HepG2 (cell line): ENCODE measurements around the gene GFOD1. TPM values are rescaled to one million over a fixed set of nuclear protein-coding genes. Genes with fewer than 3 reads are reported as not detected.

ENCODE experiments used
- ATAC-seq: fragments of 200-7000 bp; cut with Tn5 transposase; 3 replicates; pipeline ENCODE4 v1.9.1; 2020; ENCODE audit warnings: mild to moderate bottlenecking, moderate library complexity
- BruUV-seq: library from RNA; stranded (reverse); fragments of 400-500 nt; replicated peaks from 2 replicates; lab custom pipeline; 2021; lab: Mats Ljungman, UMichigan
- CTCF ChIA-PET: fragments of 300-600 bp; formaldehyde crosslinking; extraction: SDS; loops from one replicate; lab custom pipeline; 2021; ENCODE audit warnings: low total read pairs, inconsistent platforms, low intra/inter-chr PET ratio; lab: Yijun Ruan, JAX
- POLR2A ChIA-PET: fragments of 350-600 bp; sonication (Branson Sonifier 250); formaldehyde crosslinking; loops from one replicate; lab custom pipeline; 2020; ENCODE audit warnings: antibody characterized with exemption, inconsistent platforms; lab: Yijun Ruan, JAX
- DNase-seq: peaks from one replicate; pipeline ENCODE4 v3.0.0-alpha.2; 2015; ENCODE audit warnings: low spot score
- FAIRE-seq: peaks from 3 replicates; lab custom pipeline; 2011; peaks lifted over from hg19 to GRCh38; lab: Jason Lieb, UNC
- H2AFZ ChIP-seq: one replicate; pipeline ENCODE4 v1.6.1; 2011; ENCODE audit warnings: low read length, inconsistent platforms
- H3K27ac ChIP-seq: fragments of 300-600 bp; 3 replicates; pipeline ENCODE4 v1.8.0; 2011; ENCODE audit warnings: mixed run types, mild to moderate bottlenecking, mixed read lengths, low read length, inconsistent platforms; ENCODE audit not compliant: insufficient read depth; ENCODE audit errors: extremely low read length
- H3K27me3 ChIP-seq, 2 experiments: fragments of 200-600 bp in 1 of 2; 2 replicates in 1 of 2; 3 replicates in 1 of 2; pipeline versions ENCODE4 v1.6.0 to v1.8.0; 2011; ENCODE audit warnings: low read length in 2 of 2, mild to moderate bottlenecking in 2 of 2, moderate library complexity in 2 of 2, inconsistent platforms in 1 of 2; ENCODE audit not compliant: insufficient read depth in 2 of 2, control insufficient read depth in 1 of 2
- H3K36me3 ChIP-seq, 2 experiments: fragments of 200-600 bp in 1 of 2; replicated peaks in 1 of 2; 2 replicates in 1 of 2; 3 replicates in 1 of 2; pipeline versions ENCODE4 v1.5.1 to v1.8.0; 2011; ENCODE audit warnings: low read length in 2 of 2, inconsistent platforms in 1 of 2; ENCODE audit not compliant: insufficient read depth in 2 of 2, control insufficient read depth in 1 of 2
- H3K4me1 ChIP-seq: 2 replicates; pipeline ENCODE4 v1.5.1; 2012; ENCODE audit warnings: low read length, inconsistent platforms; ENCODE audit not compliant: insufficient read depth
- H3K4me2 ChIP-seq: 2 replicates; pipeline ENCODE4 v1.6.0; 2011; ENCODE audit warnings: low read depth, low read length, inconsistent platforms
- H3K4me3 ChIP-seq, 3 experiments: fragments of 200-600 bp in 1 of 3; sonication (generic), shearing (Covaris generic) in 1 of 3; replicated peaks in 1 of 3; 2 replicates each; pipeline ENCODE4 v1.5.1; 2011 to 2016; ENCODE audit warnings: low read length in 3 of 3, inconsistent platforms in 2 of 3, low read depth in 2 of 3, mild to moderate bottlenecking in 2 of 3, control low read depth in 1 of 3, mixed read lengths in 1 of 3; ENCODE audit not compliant: insufficient read depth in 1 of 3
- H3K79me2 ChIP-seq: one replicate; pipeline ENCODE4 v1.6.1; 2011; ENCODE audit warnings: low read length, inconsistent platforms; ENCODE audit not compliant: insufficient read depth
- H3K9ac ChIP-seq: 2 replicates; pipeline ENCODE4 v1.6.0; 2011; ENCODE audit warnings: mild to moderate bottlenecking, low read depth, low read length, inconsistent platforms; ENCODE audit not compliant: insufficient read depth
- H3K9me3 ChIP-seq: 2 replicates; pipeline ENCODE4 v1.5.1; 2012; ENCODE audit warnings: mild to moderate bottlenecking, low read length
- H4K20me1 ChIP-seq: 2 replicates; pipeline ENCODE4 v1.6.0; 2011; ENCODE audit warnings: inconsistent platforms, mild to moderate bottlenecking, low read length, moderate library complexity; ENCODE audit not compliant: insufficient read depth
- CEBPB ChIP-seq: IDR thresholded peaks from 2 replicates; pipeline ENCODE4 v1.6.1; 2011; ENCODE audit warnings: low read depth, low read length, improper control_type of control experiment, borderline replicate concordance
- XBP1 ChIP-seq: sonication (generic); formaldehyde crosslinking; IDR thresholded peaks from 2 replicates; pipeline ENCODE4 v1.5.0; 2020; ENCODE audit warnings: missing genetic modification reagents
- WGBS: methylation state at CpG from one replicate; pipeline ENCODE4 v1.1.6; 2017; ENCODE audit warnings: low lambda C conversion rate; 5-methylcytosine and 5-hydroxymethylcytosine counted together
- in situ Hi-C: cut with HindIII; loops from 2 replicates; pipeline ENCODE4 v1.10.0; 2017; ENCODE audit warnings: low pct_unique_long_range_greater_than_20kb; ENCODE audit not compliant: extremely low pct_ligation_motif_present
- intact Hi-C: fragments of 100-400 bp; cut with micrococcal nuclease; formaldehyde crosslinking; loops from one replicate; pipeline ENCODE4 v1.10.0; 2022; ENCODE audit not compliant: unreplicated experiment
- polyA plus RNA-seq, 8 experiments: library from polyadenylated mRNA; depleted of rRNA in 3 of 8; stranded (reverse) in 7 of 8; unstranded in 1 of 8; fragments of >200 nt; fragmentation: Illumina TruSeq in 4 of 8; extraction: Trizol in 4 of 8; gene quantifications; 2 replicates each; pipeline versions ENCODE4 v1.2.1 to v1.2.3, GENCODE V29; 2011 to 2016; ENCODE audit warnings: low read depth in 4 of 8, missing spikeins in 1 of 8, mixed read lengths in 1 of 8; ENCODE audit not compliant: insufficient read depth in 1 of 8
- total RNA-seq, 5 experiments: library from RNA; depleted of rRNA; stranded (reverse); fragments of >200 nt; fragmentation: Illumina TruSeq; extraction: Trizol; gene quantifications; 2 replicates each; pipeline ENCODE4 v1.2.3, GENCODE V29; 2016; ENCODE audit warnings: low read depth in 1 of 5
- TF ChIP-seq, protein P1 (sequence below): sonication (generic); formaldehyde crosslinking; conservative IDR thresholded peaks from 2 replicates; pipeline ENCODE4 v1.4.0; 2020; ENCODE audit warnings: mild to moderate bottlenecking, missing genetic modification reagents, moderate library complexity

The GFOD1 gene
- total and polyA plus RNA-seq, 2 of the 13 experiments (the other 11 are each of a cell fraction or from before 2014, with no cell fraction given), result 1.9 to 6.4 TPM

DNA sequence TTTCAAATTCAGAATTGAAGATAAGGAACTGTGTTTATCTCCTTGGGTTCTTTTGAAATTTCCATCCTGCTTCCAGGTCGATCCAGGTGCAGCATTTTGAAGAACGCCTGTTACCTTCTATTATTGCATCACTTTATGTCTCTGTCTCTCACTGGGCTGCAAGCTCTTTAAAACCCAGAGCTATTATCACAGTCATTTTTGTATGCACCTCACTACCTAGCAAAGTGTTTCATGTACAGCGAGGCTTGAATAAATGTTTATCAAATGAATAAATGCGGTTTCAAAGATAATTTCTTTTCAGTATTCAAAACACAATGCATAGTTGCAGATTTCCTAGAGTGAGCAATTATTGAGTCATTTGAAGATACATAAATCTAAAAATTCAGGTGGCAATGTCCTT lies 34.2 kb downstream of the GFOD1 start:
- H3K9ac ChIP-seq, result no peak overlapping the region
- H2AFZ ChIP-seq, result no peak overlapping the region
- peaks cover 7% of the 10 kb centered on the region; the same call in 1 of the 2 replicates for H3K4me1 ChIP-seq
- no peak overlapping the region for H3K27ac ChIP-seq
- H3K36me3 ChIP-seq, result peaks cover 0 to 11% of the 10 kb centered on the region in 2 experiments; a peak in 1 of 5 replicates
- H3K4me3 ChIP-seq, result no peak overlapping the region
- TF ChIP-seq, protein P1, sequence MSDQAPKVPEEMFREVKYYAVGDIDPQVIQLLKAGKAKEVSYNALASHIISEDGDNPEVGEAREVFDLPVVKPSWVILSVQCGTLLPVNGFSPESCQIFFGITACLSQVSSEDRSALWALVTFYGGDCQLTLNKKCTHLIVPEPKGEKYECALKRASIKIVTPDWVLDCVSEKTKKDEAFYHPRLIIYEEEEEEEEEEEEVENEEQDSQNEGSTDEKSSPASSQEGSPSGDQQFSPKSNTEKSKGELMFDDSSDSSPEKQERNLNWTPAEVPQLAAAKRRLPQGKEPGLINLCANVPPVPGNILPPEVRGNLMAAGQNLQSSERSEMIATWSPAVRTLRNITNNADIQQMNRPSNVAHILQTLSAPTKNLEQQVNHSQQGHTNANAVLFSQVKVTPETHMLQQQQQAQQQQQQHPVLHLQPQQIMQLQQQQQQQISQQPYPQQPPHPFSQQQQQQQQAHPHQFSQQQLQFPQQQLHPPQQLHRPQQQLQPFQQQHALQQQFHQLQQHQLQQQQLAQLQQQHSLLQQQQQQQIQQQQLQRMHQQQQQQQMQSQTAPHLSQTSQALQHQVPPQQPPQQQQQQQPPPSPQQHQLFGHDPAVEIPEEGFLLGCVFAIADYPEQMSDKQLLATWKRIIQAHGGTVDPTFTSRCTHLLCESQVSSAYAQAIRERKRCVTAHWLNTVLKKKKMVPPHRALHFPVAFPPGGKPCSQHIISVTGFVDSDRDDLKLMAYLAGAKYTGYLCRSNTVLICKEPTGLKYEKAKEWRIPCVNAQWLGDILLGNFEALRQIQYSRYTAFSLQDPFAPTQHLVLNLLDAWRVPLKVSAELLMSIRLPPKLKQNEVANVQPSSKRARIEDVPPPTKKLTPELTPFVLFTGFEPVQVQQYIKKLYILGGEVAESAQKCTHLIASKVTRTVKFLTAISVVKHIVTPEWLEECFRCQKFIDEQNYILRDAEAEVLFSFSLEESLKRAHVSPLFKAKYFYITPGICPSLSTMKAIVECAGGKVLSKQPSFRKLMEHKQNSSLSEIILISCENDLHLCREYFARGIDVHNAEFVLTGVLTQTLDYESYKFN, result no peak
- TF ChIP-seq XBP1 (no peak), CEBPB (peak; percentile 64)
- no peaks in the 10 kb centered on the region for H4K20me1 ChIP-seq
- FAIRE-seq (no peak), DNase-seq (no peak), ATAC-seq (no peak)
- WGBS, result 96% methylated on average over 4 of the region's 4 CpGs
- in situ Hi-C loops, result no loop called here
- no peaks in the 10 kb centered on the region for H3K9me3 ChIP-seq
- POLR2A ChIA-PET, result no interaction called here
- BruUV-seq, result no TSS peak
- intact Hi-C loops, result no loop called here
- H3K79me2 ChIP-seq, result no peaks in the 10 kb centered on the region
- no peak overlapping the region for H3K4me2 ChIP-seq
- no peaks in the 10 kb centered on the region for H3K27me3 ChIP-seq
- CTCF ChIA-PET, result no interaction called here
